BE2C (cell line): Measurements from ENCODE around the gene COL8A2.

Experiments used
- DNase-seq: peaks from one replicate; pipeline ENCODE4 v3.0.0-alpha.2; 2020
- H3K27me3 ChIP-seq: fragments of 250-450 bp; sonication (Bioruptor Pico); 2 replicates; pipeline ENCODE4 v1.5.1; 2020; ENCODE audit warnings: mild to moderate bottlenecking
- H3K36me3 ChIP-seq: fragments of 250-450 bp; sonication (Bioruptor Pico); 2 replicates; pipeline ENCODE4 v1.5.1; 2020; ENCODE audit warnings: mild to moderate bottlenecking
- H3K4me1 ChIP-seq: fragments of 250-450 bp; sonication (Bioruptor Pico); 2 replicates; pipeline ENCODE4 v1.5.1; 2020
- H3K4me3 ChIP-seq: 2 replicates; pipeline ENCODE4 v1.5.1; 2011; ENCODE audit warnings: low read depth, low read length
- H3K9me3 ChIP-seq: fragments of 250-450 bp; sonication (Bioruptor Pico); 2 replicates; pipeline ENCODE4 v1.5.1; 2020
- CTCF ChIP-seq: IDR thresholded peaks from 2 replicates; pipeline ENCODE4 v1.5.1; 2012; ENCODE audit warnings: mild to moderate bottlenecking, low read depth, low read length

COL8A2 gene

GRCh38 chr1:36096500-36097432 is 28.3 kb downstream of the COL8A2 start:
- H3K36me3 ChIP-seq, result peaks cover 16% of the 10 kb centered on the region
- peaks cover 12% of the 10 kb centered on the region for H3K4me1 ChIP-seq
- no peak overlapping the region for H3K4me3 ChIP-seq
- TF ChIP-seq CTCF, result peak; percentile 41
- no peaks in the 10 kb centered on the region for H3K27me3 ChIP-seq
- DNase-seq, result peak; percentile 52
- no peaks in the 10 kb centered on the region for H3K9me3 ChIP-seq

DNA sequence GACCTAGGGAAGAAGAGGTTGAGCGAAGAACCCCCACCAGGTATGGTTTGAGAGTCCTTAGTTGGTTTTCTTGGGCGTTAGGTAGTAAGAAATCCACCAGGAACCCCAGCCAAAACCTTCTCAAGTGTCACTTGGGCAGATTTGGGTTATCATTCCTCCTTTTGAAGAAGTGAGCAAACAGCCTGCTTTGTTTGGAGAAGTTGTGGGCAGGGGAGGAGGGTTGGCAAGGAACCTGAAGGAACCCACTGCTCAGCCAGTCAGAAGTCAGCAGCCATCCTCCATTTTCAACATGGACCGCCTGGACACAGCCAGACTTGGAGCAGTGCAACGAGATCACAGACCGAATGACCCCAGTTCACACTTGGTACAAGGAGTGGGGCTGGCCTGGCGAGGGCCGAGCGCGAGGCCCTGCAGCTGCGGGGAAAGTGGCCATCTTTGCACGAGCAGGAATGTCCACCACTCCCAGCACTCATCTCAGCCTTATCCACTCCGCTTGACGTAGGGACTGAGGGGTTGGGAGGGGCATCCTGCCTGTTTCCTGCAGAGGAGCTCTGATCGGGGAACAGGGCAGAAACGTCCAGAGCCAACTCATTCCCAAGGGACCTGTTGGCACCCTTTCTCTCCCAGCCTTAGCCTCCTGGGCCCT is 29.1 kb downstream of the COL8A2 start:
- no peak for DNase-seq
- Histone ChIP-seq H3K4me1 (peaks cover 12% of the 10 kb centered on the region), H3K4me3 (no peak overlapping the region), H3K9me3 (no peaks in the 10 kb centered on the region), H3K36me3 (peaks cover 16% of the 10 kb centered on the region), H3K27me3 (no peaks in the 10 kb centered on the region)
- TF ChIP-seq CTCF, result no peak

- H3K36me3 ChIP-seq, result peaks cover 16% of the 10 kb centered on the region
- peaks cover 12% of the 10 kb centered on the region for H3K4me1 ChIP-seq
- no peaks in the 10 kb centered on the region for H3K9me3 ChIP-seq
- no peak overlapping the region for H3K4me3 ChIP-seq
- TF ChIP-seq CTCF, result no peak
- H3K27me3 ChIP-seq, result no peaks in the 10 kb centered on the region
- DNase-seq, result peak; percentile 58
Observed at GRCh38 chr1:36094621-36095061, 30.4 kb downstream of the COL8A2 start.

- Histone ChIP-seq H3K27me3 (no peaks in the 10 kb centered on the region), H3K4me1 (peaks cover 12% of the 10 kb centered on the region), H3K36me3 (peaks cover 16% of the 10 kb centered on the region), H3K9me3 (no peaks in the 10 kb centered on the region), H3K4me3 (no peak overlapping the region)
- TF ChIP-seq CTCF, result no peak
- peak; percentile 57 for DNase-seq
Observed at GRCh38 chr1:36093929-36094328, 31.1 kb downstream of the COL8A2 start.

- no peaks in the 10 kb centered on the region for H3K9me3 ChIP-seq
- peaks cover 16% of the 10 kb centered on the region for H3K36me3 ChIP-seq
- H3K27me3 ChIP-seq, result no peaks in the 10 kb centered on the region
- peaks cover 12% of the 10 kb centered on the region for H3K4me1 ChIP-seq
- no peak overlapping the region for H3K4me3 ChIP-seq
- no peak for TF ChIP-seq CTCF
- DNase-seq, result no peak
Observed at GRCh38 chr1:36093226-36093625, 31.8 kb downstream of the COL8A2 start.

DNA sequence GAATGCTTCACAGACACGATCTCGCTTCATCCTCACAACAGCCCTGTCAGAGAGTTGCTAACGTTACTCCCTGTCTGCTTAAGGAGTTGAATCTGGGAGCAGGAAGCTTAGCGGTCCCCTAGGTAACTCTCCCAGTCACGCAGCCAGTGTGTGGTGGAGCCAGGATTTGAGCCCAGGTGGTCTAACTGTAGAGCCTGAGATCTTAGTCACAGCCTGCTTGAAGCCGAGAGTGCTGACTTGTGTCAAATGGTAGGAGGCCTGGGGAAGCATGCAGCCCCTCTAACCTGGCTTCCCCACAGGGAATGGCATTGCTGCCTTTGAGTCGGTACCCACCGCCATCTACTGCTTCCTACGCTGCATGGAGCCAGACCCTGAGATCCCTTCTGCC is 32.2 kb downstream of the COL8A2 start:
- peaks cover 16% of the 10 kb centered on the region for H3K36me3 ChIP-seq
- no peak for DNase-seq
- no peaks in the 10 kb centered on the region for H3K9me3 ChIP-seq
- TF ChIP-seq CTCF, result no peak
- no peak overlapping the region for H3K4me3 ChIP-seq
- H3K27me3 ChIP-seq, result no peaks in the 10 kb centered on the region
- H3K4me1 ChIP-seq, result peaks cover 12% of the 10 kb centered on the region
